GM19397 (cell line): ENCODE measurements around the gene C6orf58.
"Not testable (repeated sequence)": the region's sequence is repeated elsewhere in the genome, so short reads cannot be mapped to it uniquely, and the experiment has no call there.

Experiments
- ATAC-seq: cut with Tn5 transposase; IDR thresholded peaks from one replicate; pipeline ENCODE4 v1.9.1; 2021; ENCODE audit warnings: mild to moderate bottlenecking, moderate library complexity; ENCODE audit not compliant: unreplicated experiment

C6orf58 gene

GRCh38 chr6:127590344-127590743, 13.4 kb downstream of the C6orf58 start:
- no peak for ATAC-seq

- ATAC-seq = no peak
Measured at GRCh38 chr6:127592964-127593363, 16.0 kb downstream of the C6orf58 start.

GRCh38 chr6:127593456-127593855, 16.5 kb downstream of the C6orf58 start:
- ATAC-seq = not testable (repeated sequence)

GRCh38 chr6:127606131-127606562, 29.2 kb downstream of the C6orf58 start:
- ATAC-seq = no peak

GRCh38 chr6:127608554-127609270, 31.7 kb downstream of the C6orf58 start:
- no peak for ATAC-seq

GRCh38 chr6:127618729-127619128, 41.8 kb downstream of the C6orf58 start:
- no peak for ATAC-seq

GRCh38 chr6:127630800-127631199, 53.8 kb downstream of the C6orf58 start:
- no peak for ATAC-seq

- no peak for ATAC-seq
Measured at GRCh38 chr6:127634178-127634577, 57.2 kb downstream of the C6orf58 start.

GRCh38 chr6:127635091-127635490, 58.1 kb downstream of the C6orf58 start:
- no peak for ATAC-seq

- no peak for ATAC-seq
Measured at GRCh38 chr6:127637830-127638409, 60.9 kb downstream of the C6orf58 start.
